Right atrium auricular region (tissue), 2 donors: Measurements from ENCODE around the gene SPAG17. TPM values are rescaled to one million over a fixed set of nuclear protein-coding genes. Genes with fewer than 3 reads are reported as not detected.

Source experiments
- DNase-seq: peaks from one replicate; pipeline ENCODE4 v3.0.0-alpha.2; 2019; ENCODE audit warnings: low spot score
- H3K27ac ChIP-seq, 2 donors: fragments of 200-600 bp; sonication (generic); 1 replicate in 1 of 2; 2 replicates in 1 of 2; pipeline ENCODE4 v1.5.1; 2016 to 2019
- H3K27me3 ChIP-seq, 2 donors: fragments of 200-600 bp; sonication (generic); one replicate each; pipeline versions ENCODE4 v1.5.1 to v1.6.0; 2017 to 2019
- H3K36me3 ChIP-seq: fragments of 200-600 bp; sonication (generic); one replicate; pipeline ENCODE4 v1.5.1; 2016
- H3K4me1 ChIP-seq, 2 donors: fragments of 200-600 bp; sonication (generic); one replicate each; pipeline versions ENCODE4 v1.5.1 to v1.6.0; 2017 to 2019
- H3K4me3 ChIP-seq, 2 donors: fragments of 200-600 bp; sonication (generic); 1 replicate in 1 of 2; 2 replicates in 1 of 2; pipeline ENCODE4 v1.5.1; 2017 to 2019; ENCODE audit warnings: mild to moderate bottlenecking in 1 of 2, moderate library complexity in 1 of 2
- H3K9me3 ChIP-seq, 2 donors: fragments of 200-600 bp; sonication (generic); one replicate each; pipeline ENCODE4 v1.5.1; 2019
- total RNA-seq, 2 donors: library from RNA; depleted of rRNA; stranded (reverse); fragments of >200 nt; gene quantifications; one replicate each; pipeline ENCODE4 v1.1.0, GENCODE V29; 2016
- TF ChIP-seq, protein P1 (sequence below), 2 donors: fragments of 200-600 bp; sonication (generic); IDR thresholded peaks; one replicate each; pipeline ENCODE4 v1.5.1; 2019; ENCODE audit warnings: antibody characterized with exemption in 2 of 2

SPAG17 gene
- total RNA-seq, 2 donors from 2014 or later, result 0.39 TPM; not detected in 1

DNA sequence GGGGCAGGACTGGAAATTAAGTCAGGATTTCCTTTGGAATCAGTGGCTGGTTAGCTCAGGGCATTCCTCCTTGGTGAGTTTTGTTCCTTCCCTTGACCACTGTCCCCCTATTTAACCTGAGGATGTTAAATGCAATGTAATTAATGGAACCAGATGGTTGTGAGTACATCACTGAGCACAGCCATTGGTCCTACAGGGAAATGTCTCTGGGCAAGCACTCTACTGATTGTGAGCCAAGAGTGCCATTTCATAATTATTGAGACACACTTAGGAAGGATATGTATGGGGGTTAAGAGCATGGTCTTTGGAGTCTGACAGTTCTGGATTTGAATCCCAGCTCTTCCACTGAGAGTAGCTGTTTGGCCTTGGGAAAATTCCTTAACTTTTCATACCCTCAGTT, 74.4 kb downstream of the SPAG17 start:
- H3K9me3 ChIP-seq, result no peaks in the 10 kb centered on the region
- no peak overlapping the region for H3K27ac ChIP-seq
- TF ChIP-seq, protein P1, sequence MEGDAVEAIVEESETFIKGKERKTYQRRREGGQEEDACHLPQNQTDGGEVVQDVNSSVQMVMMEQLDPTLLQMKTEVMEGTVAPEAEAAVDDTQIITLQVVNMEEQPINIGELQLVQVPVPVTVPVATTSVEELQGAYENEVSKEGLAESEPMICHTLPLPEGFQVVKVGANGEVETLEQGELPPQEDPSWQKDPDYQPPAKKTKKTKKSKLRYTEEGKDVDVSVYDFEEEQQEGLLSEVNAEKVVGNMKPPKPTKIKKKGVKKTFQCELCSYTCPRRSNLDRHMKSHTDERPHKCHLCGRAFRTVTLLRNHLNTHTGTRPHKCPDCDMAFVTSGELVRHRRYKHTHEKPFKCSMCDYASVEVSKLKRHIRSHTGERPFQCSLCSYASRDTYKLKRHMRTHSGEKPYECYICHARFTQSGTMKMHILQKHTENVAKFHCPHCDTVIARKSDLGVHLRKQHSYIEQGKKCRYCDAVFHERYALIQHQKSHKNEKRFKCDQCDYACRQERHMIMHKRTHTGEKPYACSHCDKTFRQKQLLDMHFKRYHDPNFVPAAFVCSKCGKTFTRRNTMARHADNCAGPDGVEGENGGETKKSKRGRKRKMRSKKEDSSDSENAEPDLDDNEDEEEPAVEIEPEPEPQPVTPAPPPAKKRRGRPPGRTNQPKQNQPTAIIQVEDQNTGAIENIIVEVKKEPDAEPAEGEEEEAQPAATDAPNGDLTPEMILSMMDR (IDR thresholded peaks at IDR 0.05), result no peak
- no peak for DNase-seq
- no peaks in the 10 kb centered on the region for H3K36me3 ChIP-seq
- no peak overlapping the region for H3K4me3 ChIP-seq
- H3K4me1 ChIP-seq, result no peaks in the 10 kb centered on the region
- H3K27me3 ChIP-seq, result no peaks in the 10 kb centered on the region

DNA sequence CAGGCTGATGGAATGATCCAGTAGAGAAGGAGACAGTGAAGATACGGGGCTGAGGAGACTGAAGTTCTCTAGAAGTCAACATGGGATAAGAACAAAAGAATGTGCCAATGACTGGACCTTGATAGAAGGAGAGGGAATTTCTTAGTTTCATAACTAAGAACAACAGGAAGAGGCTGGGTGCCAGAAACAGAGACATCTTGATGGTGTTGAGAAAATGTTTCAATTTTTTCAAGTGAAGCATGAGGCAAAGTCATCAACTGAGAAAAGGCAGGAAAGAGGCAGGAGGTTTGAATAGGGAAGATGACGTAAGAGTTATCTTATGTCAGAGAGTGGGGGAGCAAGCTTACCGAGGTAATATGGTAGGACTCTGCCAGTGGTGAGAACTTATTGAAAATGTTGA, 80.1 kb downstream of the SPAG17 start:
- no peak overlapping the region for H3K4me3 ChIP-seq
- H3K27ac ChIP-seq, result no peak overlapping the region
- H3K36me3 ChIP-seq, result no peaks in the 10 kb centered on the region
- H3K4me1 ChIP-seq, result no peaks in the 10 kb centered on the region
- H3K9me3 ChIP-seq, result no peaks in the 10 kb centered on the region
- no peaks in the 10 kb centered on the region for H3K27me3 ChIP-seq
- TF ChIP-seq, protein P1 (IDR thresholded peaks at IDR 0.05), result no peak
- DNase-seq, result no peak

DNA sequence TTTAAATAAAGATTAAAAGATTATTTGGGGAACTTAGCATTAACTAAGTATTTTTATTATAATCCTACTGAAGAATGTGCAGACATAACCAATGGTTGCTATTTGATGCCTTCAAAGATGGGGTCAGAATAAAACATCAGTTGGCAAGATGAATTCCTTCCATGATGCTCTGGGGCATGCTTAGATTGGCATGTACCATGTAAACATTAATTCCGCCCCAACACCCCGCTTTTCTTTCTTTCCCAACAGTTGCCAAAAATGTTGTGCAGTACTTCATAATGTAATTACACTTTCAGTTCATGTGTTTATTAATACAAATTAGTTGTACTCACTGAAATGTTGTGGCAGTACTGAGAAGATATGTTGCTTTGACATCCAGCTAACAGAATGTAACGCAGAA, 82.6 kb downstream of the SPAG17 start:
- no peaks in the 10 kb centered on the region for H3K4me1 ChIP-seq
- H3K9me3 ChIP-seq, result no peaks in the 10 kb centered on the region
- TF ChIP-seq, protein P1 (IDR thresholded peaks at IDR 0.05), result no peak
- H3K27me3 ChIP-seq, result no peaks in the 10 kb centered on the region
- no peak overlapping the region for H3K4me3 ChIP-seq
- H3K27ac ChIP-seq, result no peak overlapping the region
- DNase-seq, result no peak
- no peaks in the 10 kb centered on the region for H3K36me3 ChIP-seq

DNA sequence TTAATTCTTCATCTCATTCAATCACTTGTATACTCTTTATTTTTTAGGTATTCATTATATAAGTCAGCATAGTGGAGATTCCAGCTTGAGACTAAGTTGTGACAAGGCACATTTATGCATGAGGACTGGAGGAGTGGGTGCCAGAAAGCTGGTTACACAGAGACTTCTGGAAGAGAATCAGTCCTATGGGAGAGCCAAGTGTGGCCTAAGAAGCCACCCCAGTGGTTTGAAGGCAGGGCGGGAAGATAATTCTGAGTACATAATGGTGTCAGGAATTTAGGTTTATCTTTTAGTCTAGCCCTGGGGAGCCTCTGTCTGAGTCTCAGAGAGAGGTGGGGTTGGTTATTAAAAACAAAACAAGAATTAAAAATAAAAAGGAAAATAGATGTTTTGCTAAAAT, 83.0 kb downstream of the SPAG17 start:
- H3K27ac ChIP-seq, result no peak overlapping the region
- TF ChIP-seq, protein P1 (IDR thresholded peaks at IDR 0.05), result no peak
- H3K4me3 ChIP-seq, result no peak overlapping the region
- no peaks in the 10 kb centered on the region for H3K9me3 ChIP-seq
- H3K4me1 ChIP-seq, result no peaks in the 10 kb centered on the region
- H3K36me3 ChIP-seq, result no peaks in the 10 kb centered on the region
- H3K27me3 ChIP-seq, result no peaks in the 10 kb centered on the region
- DNase-seq, result no peak

DNA sequence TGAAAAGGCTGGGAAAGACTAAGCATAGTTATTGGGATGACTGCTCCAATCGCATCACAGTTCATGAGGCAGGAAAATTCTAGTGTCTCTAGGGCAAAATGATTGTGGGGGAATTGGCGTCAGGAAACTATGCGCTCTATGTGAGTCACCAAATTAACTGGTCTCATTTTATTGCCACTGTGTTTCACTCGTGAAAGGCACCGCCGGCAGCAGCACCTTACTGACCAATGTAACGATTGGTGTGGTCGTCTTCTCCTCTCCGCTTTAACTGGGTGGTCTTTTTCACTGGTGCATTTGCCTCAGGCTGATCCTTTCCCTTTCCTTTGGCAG, 83.5 kb downstream of the SPAG17 start:
- H3K36me3 ChIP-seq, result no peaks in the 10 kb centered on the region
- H3K27me3 ChIP-seq, result no peaks in the 10 kb centered on the region
- DNase-seq, result no peak
- H3K4me3 ChIP-seq, result no peak overlapping the region
- no peaks in the 10 kb centered on the region for H3K4me1 ChIP-seq
- no peak overlapping the region for H3K27ac ChIP-seq
- TF ChIP-seq, protein P1 (IDR thresholded peaks at IDR 0.05), result no peak
- H3K9me3 ChIP-seq, result no peaks in the 10 kb centered on the region

GRCh38 chr1:118100686-118101514, 84.1 kb downstream of the SPAG17 start:
- Histone ChIP-seq H3K27ac (no peak overlapping the region), H3K4me1 (no peaks in the 10 kb centered on the region), H3K9me3 (no peaks in the 10 kb centered on the region), H3K4me3 (no peak overlapping the region), H3K27me3 (no peaks in the 10 kb centered on the region), H3K36me3 (no peaks in the 10 kb centered on the region)
- no peak for DNase-seq
- TF ChIP-seq, protein P1 (IDR thresholded peaks at IDR 0.05), result no peak
